Endodermal cell (in vitro differentiated cells): ENCODE measurements around the gene MRTFA. TPM values are rescaled to one million over a fixed set of nuclear protein-coding genes. Genes with fewer than 3 reads are reported as not detected.

ENCODE experiments used
- DNase-seq: peaks from one replicate; pipeline ENCODE4 v3.0.0-alpha.2; 2017
- H3K27ac ChIP-seq: 2 replicates; pipeline ENCODE4 v1.5.1; 2013; ENCODE audit warnings: mild to moderate bottlenecking, low read depth, low read length, moderate library complexity
- H3K27me3 ChIP-seq: 2 replicates; pipeline ENCODE4 v1.6.1; 2013; ENCODE audit warnings: mild to moderate bottlenecking, low read length, moderate library complexity; ENCODE audit not compliant: insufficient read depth, control insufficient read depth, poor library complexity, severe bottlenecking
- H3K36me3 ChIP-seq: 2 replicates; pipeline ENCODE4 v1.7.0; 2013; ENCODE audit warnings: mild to moderate bottlenecking, low read length, moderate library complexity; ENCODE audit not compliant: control insufficient read depth, insufficient read depth
- H3K4me1 ChIP-seq: one replicate; pipeline ENCODE4 v1.7.0; 2013; ENCODE audit warnings: low read length; ENCODE audit not compliant: control insufficient read depth, insufficient read depth
- H3K4me3 ChIP-seq: 2 replicates; pipeline ENCODE4 v1.5.1; 2013; ENCODE audit warnings: mild to moderate bottlenecking, low read length, moderate library complexity
- H3K9ac ChIP-seq: 2 replicates; pipeline ENCODE4 v1.6.1; 2013; ENCODE audit warnings: mild to moderate bottlenecking, low read length, moderate library complexity; ENCODE audit not compliant: poor library complexity, severe bottlenecking; ENCODE audit errors: extremely low read depth
- H3K9me3 ChIP-seq: 2 replicates; pipeline ENCODE4 v1.6.1; 2013; ENCODE audit warnings: mild to moderate bottlenecking, low read length, moderate library complexity; ENCODE audit not compliant: control insufficient read depth
- H3K27ac Mint-ChIP-seq: 2 replicates; pipeline ENCODE4 v1.8.0; 2020; ENCODE audit warnings: mixed read lengths
- H3K27me3 Mint-ChIP-seq: 2 replicates; pipeline ENCODE4 v1.8.0; 2021; ENCODE audit warnings: mild to moderate bottlenecking, mixed read lengths; ENCODE audit not compliant: insufficient read depth
- H3K36me3 Mint-ChIP-seq: 2 replicates; pipeline ENCODE4 v1.8.0; 2020; ENCODE audit warnings: low read depth, mixed read lengths
- H3K4me1 Mint-ChIP-seq: 2 replicates; pipeline ENCODE4 v1.8.0; 2020; ENCODE audit warnings: mixed read lengths
- H3K4me3 Mint-ChIP-seq: 2 replicates; pipeline ENCODE4 v1.8.0; 2020; ENCODE audit warnings: mild to moderate bottlenecking, moderate library complexity, mixed read lengths
- H3K9me3 Mint-ChIP-seq: 2 replicates; pipeline ENCODE4 v1.8.0; 2020; ENCODE audit warnings: mild to moderate bottlenecking, mixed read lengths
- CTCF ChIP-seq: fragments of 200-600 bp; sonication (generic); conservative IDR thresholded peaks from 2 replicates; pipeline ENCODE4 v1.5.0; 2021; ENCODE audit warnings: antibody characterized with exemption, mild to moderate bottlenecking
- WGBS, 2 experiments: methylation state at CpG; one replicate each; pipeline versions ENCODE4 v1.1.5 to v1.1.7; 2013; ENCODE audit warnings: missing lambda C conversion rate in 2 of 2, mixed read lengths in 1 of 2; ENCODE audit not compliant: insufficient coverage in 1 of 2, insufficient read length in 1 of 2; 5-methylcytosine and 5-hydroxymethylcytosine counted together
- total RNA-seq, 2 donors: library from RNA; stranded (reverse); fragmentation: NEBNext Ultra II Directional in 1 of 2; extraction: Animal tissue kit (Norgen Biotek cat#: 25700) in 1 of 2; gene quantifications; 2 replicates in 1 of 2; 3 replicates in 1 of 2; pipeline ENCODE4 v1.2.1, GENCODE V29; 2021

MRTFA gene
- total RNA-seq, 2 donors from 2014 or later = 43.3 to 44.7 TPM

- peaks cover 12% of the 10 kb centered on the region for H3K4me1 Mint-ChIP-seq
- H3K9me3 Mint-ChIP-seq = no peaks in the 10 kb centered on the region
- Histone ChIP-seq H3K9me3 (no peaks in the 10 kb centered on the region), H3K9ac (peak overlapping the region; percentile 63), H3K4me3 (peak overlapping the region; percentile 88), H3K4me1 (peaks cover 3% of the 10 kb centered on the region), H3K27me3 (no peaks in the 10 kb centered on the region), H3K27ac (peak overlapping the region; percentile 7), H3K36me3 (no peaks in the 10 kb centered on the region)
- no peak for TF ChIP-seq CTCF
- H3K27me3 Mint-ChIP-seq = peaks cover 4% of the 10 kb centered on the region
- peak; percentile 48 for DNase-seq
- WGBS, 2 experiments = 47 to 53% methylated on average over 40 to 46 of the region's 46 CpGs
- H3K4me3 Mint-ChIP-seq = peak overlapping the region; percentile 81
- peak overlapping the region; percentile 96 for H3K27ac Mint-ChIP-seq
- peaks cover 4% of the 10 kb centered on the region for H3K36me3 Mint-ChIP-seq
Measured at GRCh38 chr22:40637183-40638150, 948 bp upstream of the MRTFA start.

- peaks cover 12% of the 10 kb centered on the region for H3K4me1 Mint-ChIP-seq
Measured at GRCh38 chr22:40635940-40636379, 559 bp downstream of the MRTFA start.

More at GRCh38 chr22:40635940-40636379, 559 bp downstream of the MRTFA start:
- Histone ChIP-seq H3K36me3 (no peaks in the 10 kb centered on the region), H3K27me3 (no peaks in the 10 kb centered on the region), H3K4me1 (peaks cover 3% of the 10 kb centered on the region), H3K27ac (peak overlapping the region; percentile 87), H3K4me3 (peak overlapping the region; percentile 88), H3K9ac (peak overlapping the region; percentile 65), H3K9me3 (no peaks in the 10 kb centered on the region)
- Mint-ChIP-seq H3K27ac (peak overlapping the region; percentile 61), H3K36me3 (peaks cover 4% of the 10 kb centered on the region), H3K27me3 (peaks cover 4% of the 10 kb centered on the region), H3K4me3 (peak overlapping the region; percentile 81), H3K9me3 (no peaks in the 10 kb centered on the region)
- TF ChIP-seq CTCF = no peak
- DNase-seq = no peak
- WGBS, 2 experiments = 0 to 1% methylated on average over 2 to 31 of the region's 31 CpGs
